SJCRH30 (cell line): Measurements from ENCODE around the gene PCK2. TPM values are rescaled to one million over a fixed set of nuclear protein-coding genes. Genes with fewer than 3 reads are reported as not detected.

Experiments used
- DNase-seq, 2 experiments: peaks; one replicate each; pipeline ENCODE4 v3.0.0-alpha.2; 2015 to 2020
- H3K27ac ChIP-seq: fragments of 250-450 bp; sonication (Bioruptor Pico); 2 replicates; pipeline ENCODE4 v1.5.1; 2020; ENCODE audit warnings: mild to moderate bottlenecking, moderate library complexity
- H3K27me3 ChIP-seq: fragments of 250-450 bp; sonication (Bioruptor Pico); 2 replicates; pipeline ENCODE4 v1.5.1; 2020; ENCODE audit warnings: mild to moderate bottlenecking, moderate library complexity
- H3K36me3 ChIP-seq: fragments of 250-450 bp; sonication (Bioruptor Pico); 2 replicates; pipeline ENCODE4 v1.5.1; 2020; ENCODE audit warnings: mild to moderate bottlenecking, moderate library complexity
- H3K4me1 ChIP-seq: fragments of 250-450 bp; sonication (Bioruptor Pico); 2 replicates; pipeline ENCODE4 v1.5.1; 2020; ENCODE audit warnings: mild to moderate bottlenecking, moderate library complexity
- H3K4me3 ChIP-seq: fragments of 250-450 bp; sonication (Bioruptor Pico); 2 replicates; pipeline ENCODE4 v1.5.1; 2020; ENCODE audit warnings: mild to moderate bottlenecking, moderate library complexity
- H3K9me3 ChIP-seq: fragments of 250-450 bp; sonication (Bioruptor Pico); replicated peaks from 2 replicates; pipeline ENCODE4 v1.5.1; 2020; ENCODE audit warnings: mild to moderate bottlenecking, moderate library complexity
- total RNA-seq: library from RNA; depleted of rRNA; stranded (reverse); fragments of >200 nt; shearing (Covaris generic); gene quantifications from 2 replicates; pipeline ENCODE4 v1.2.3, GENCODE V29; 2014; rRNA removed

Gene PCK2
- total RNA-seq, 1 experiment from 2014 or later: 16.2 TPM

DNA sequence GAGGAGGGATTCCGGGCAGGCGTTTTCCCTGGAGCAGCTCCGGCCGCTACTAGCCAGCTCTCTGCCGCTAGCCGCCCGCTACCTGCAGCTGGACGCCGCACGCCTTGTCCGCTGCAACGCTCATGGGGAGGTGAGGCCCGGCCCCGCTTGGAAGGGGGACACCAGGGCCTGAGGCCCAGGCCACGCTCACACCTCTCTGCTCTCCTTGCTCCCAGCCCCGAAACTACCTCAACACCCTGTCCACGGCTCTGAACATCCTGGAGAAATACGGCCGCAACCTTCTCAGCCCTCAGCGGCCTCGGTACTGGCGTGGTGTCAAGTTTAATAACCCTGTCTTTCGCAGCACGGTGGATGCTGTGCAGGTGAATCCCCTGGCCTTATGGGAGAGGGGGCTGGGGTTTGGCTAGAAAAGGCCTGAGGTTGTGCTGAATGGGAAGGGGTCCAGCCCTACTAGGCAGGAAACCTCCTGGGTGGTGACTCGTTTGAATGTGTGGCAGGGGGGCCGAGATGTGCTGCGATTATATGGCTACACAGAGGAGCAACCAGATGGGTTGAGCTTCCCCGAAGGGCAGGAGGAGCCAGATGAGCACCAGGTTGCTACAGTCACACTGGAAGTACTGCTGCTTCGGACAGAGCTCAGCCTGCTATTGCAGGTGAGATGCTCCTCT, 53.8 kb downstream of the PCK2 start:
- Histone ChIP-seq H3K9me3 (no peaks in the 10 kb centered on the region), H3K4me3 (peak overlapping the region; percentile 87), H3K4me1 (peaks cover 3% of the 10 kb centered on the region; the same call in 1 of the 2 replicates), H3K27me3 (no peaks in the 10 kb centered on the region), H3K36me3 (peaks cover 32% of the 10 kb centered on the region), H3K27ac (peak overlapping the region; percentile 8; the same call in 1 of the 2 replicates)
- DNase-seq: no peak

- DNase-seq: no peak
- no peak overlapping the region for H3K4me3 ChIP-seq
- no peaks in the 10 kb centered on the region for H3K27me3 ChIP-seq
- peaks cover 3% of the 10 kb centered on the region; the same call in 1 of the 2 replicates for H3K4me1 ChIP-seq
- no peaks in the 10 kb centered on the region for H3K9me3 ChIP-seq
- peaks cover 35% of the 10 kb centered on the region for H3K36me3 ChIP-seq
- H3K27ac ChIP-seq: no peak overlapping the region
Observed at GRCh38 chr14:24149302-24149969, 55.3 kb downstream of the PCK2 start.

DNA sequence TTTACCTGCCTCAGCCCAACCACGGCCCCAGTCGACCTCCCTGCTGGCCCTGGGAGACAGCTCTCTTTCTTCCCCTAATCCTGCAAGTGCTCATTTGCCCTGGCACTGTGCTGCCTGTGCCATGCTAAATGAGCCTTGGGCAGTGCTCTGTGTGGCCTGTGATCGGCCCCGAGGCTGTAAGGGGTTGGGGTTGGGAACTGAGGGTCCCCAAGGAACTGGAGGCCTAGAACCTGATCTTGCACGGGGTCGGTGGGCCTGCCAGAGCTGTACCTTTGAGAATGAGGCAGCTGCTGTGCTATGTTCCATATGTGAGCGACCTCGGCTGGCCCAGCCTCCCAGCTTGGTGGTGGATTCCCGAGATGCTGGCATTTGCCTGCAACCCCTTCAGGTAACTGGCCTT, 56.0 kb downstream of the PCK2 start:
- Histone ChIP-seq H3K4me1 (peaks cover 3% of the 10 kb centered on the region; the same call in 1 of the 2 replicates), H3K27me3 (no peaks in the 10 kb centered on the region), H3K36me3 (peaks cover 42% of the 10 kb centered on the region), H3K9me3 (no peaks in the 10 kb centered on the region), H3K27ac (no peak overlapping the region), H3K4me3 (no peak overlapping the region)
- no peak for DNase-seq

- H3K36me3 ChIP-seq: peaks cover 47% of the 10 kb centered on the region
- DNase-seq: no peak
- peaks cover 3% of the 10 kb centered on the region; the same call in 1 of the 2 replicates for H3K4me1 ChIP-seq
Observed at GRCh38 chr14:24150567-24150966, 56.5 kb downstream of the PCK2 start.

DNA sequence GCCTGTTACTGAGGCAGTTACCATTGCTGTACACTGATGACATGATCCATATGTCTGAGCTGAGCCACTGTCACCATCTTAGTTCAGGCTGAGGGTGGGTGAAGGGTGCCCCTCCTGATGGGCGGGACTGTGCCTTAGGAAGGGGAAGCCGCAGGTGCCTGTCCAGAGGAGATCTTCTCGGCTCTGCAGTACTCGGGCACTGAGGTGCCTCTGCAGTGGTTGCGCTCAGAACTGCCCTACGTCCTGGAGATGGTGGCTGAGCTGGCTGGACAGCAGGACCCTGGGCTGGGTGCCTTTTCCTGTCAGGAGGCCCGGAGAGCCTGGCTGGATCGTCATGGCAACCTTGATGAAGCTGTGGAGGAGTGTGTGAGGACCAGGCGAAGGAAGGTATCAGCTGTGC, 56.9 kb downstream of the PCK2 start:
- peaks cover 51% of the 10 kb centered on the region for H3K36me3 ChIP-seq
- no peaks in the 10 kb centered on the region for H3K9me3 ChIP-seq
- no peak overlapping the region for H3K4me3 ChIP-seq
- H3K4me1 ChIP-seq: peaks cover 3% of the 10 kb centered on the region; the same call in 1 of the 2 replicates
- no peaks in the 10 kb centered on the region for H3K27me3 ChIP-seq
- DNase-seq: no peak
- no peak overlapping the region for H3K27ac ChIP-seq

More at GRCh38 chr14:24150567-24150966, 56.5 kb downstream of the PCK2 start:
- H3K27ac ChIP-seq: no peak overlapping the region
- H3K9me3 ChIP-seq: no peaks in the 10 kb centered on the region
- H3K4me3 ChIP-seq: no peak overlapping the region
- H3K27me3 ChIP-seq: no peaks in the 10 kb centered on the region

- Histone ChIP-seq H3K36me3 (peaks cover 56% of the 10 kb centered on the region), H3K27me3 (no peaks in the 10 kb centered on the region), H3K27ac (no peak overlapping the region), H3K4me1 (peaks cover 3% of the 10 kb centered on the region; the same call in 1 of the 2 replicates), H3K9me3 (no peaks in the 10 kb centered on the region), H3K4me3 (no peak overlapping the region)
- DNase-seq: no peak
Observed at GRCh38 chr14:24151404-24152080, 57.4 kb downstream of the PCK2 start.

Other genes starting within 250 kb of the PCK2 start
- 18.3 and 18.6 TPM in 2 replicates for gene DHRS4, start 140.5 kb upstream of the PCK2 start, total RNA-seq
- 11.1 and 11.7 TPM in 2 replicates for gene DHRS4L2, start 105.4 kb upstream of the PCK2 start, total RNA-seq
- gene CARMIL3, start 42.3 kb upstream of the PCK2 start, total RNA-seq: 0.20 and 0.40 TPM in 2 replicates
- not detected in 2 replicates for gene CPNE6, start 22.7 kb upstream of the PCK2 start, total RNA-seq
- 75.2 and 82.0 TPM in 2 replicates for gene DCAF11, start 20.5 kb downstream of the PCK2 start, total RNA-seq
- 3.5 and 4.4 TPM in 2 replicates for gene NRL, start 20.6 kb downstream of the PCK2 start, total RNA-seq
- gene FITM1, start 36.3 kb downstream of the PCK2 start, total RNA-seq: 137 and 161 TPM in 2 replicates
- 118 and 120 TPM in 2 replicates for gene PSME1, start 41.9 kb downstream of the PCK2 start, total RNA-seq
- 45.6 and 52.7 TPM in 2 replicates for gene EMC9, start 47.3 kb downstream of the PCK2 start, total RNA-seq
- gene PSME2, start 52.3 kb downstream of the PCK2 start, total RNA-seq: 237 and 253 TPM in 2 replicates
- 43.0 and 58.8 TPM in 2 replicates for gene RNF31, start 53.2 kb downstream of the PCK2 start, total RNA-seq
- 11.1 and 15.9 TPM in 2 replicates for gene IRF9, start 67.0 kb downstream of the PCK2 start, total RNA-seq
- 1.1 and 2.5 TPM in 2 replicates for gene REC8, start 77.8 kb downstream of the PCK2 start, total RNA-seq
- 56.0 and 60.0 TPM in 2 replicates for gene IPO4, start 94.5 kb downstream of the PCK2 start, total RNA-seq
- gene TM9SF1, start 101.1 kb downstream of the PCK2 start, total RNA-seq: 32.6 and 35.7 TPM in 2 replicates
- gene TSSK4, start 111.4 kb downstream of the PCK2 start, total RNA-seq: 0.13 and 0.18 TPM in 2 replicates
- 21.5 and 29.1 TPM in 2 replicates for gene CHMP4A, start 119.2 kb downstream of the PCK2 start, total RNA-seq
- gene MDP1, start 121.8 kb downstream of the PCK2 start, total RNA-seq: 16.9 and 27.7 TPM in 2 replicates
- gene NEDD8, start 138.1 kb downstream of the PCK2 start, total RNA-seq: 296 and 300 TPM in 2 replicates
- gene GMPR2, start 138.6 kb downstream of the PCK2 start, total RNA-seq: 45.8 and 54.1 TPM in 2 replicates
- 22.8 and 24.5 TPM in 2 replicates for gene TINF2, start 148.3 kb downstream of the PCK2 start, total RNA-seq
- gene TGM1, start 168.9 kb downstream of the PCK2 start, total RNA-seq: 0.05 and 0.20 TPM in 2 replicates
- 10.5 and 11.6 TPM in 2 replicates for gene RABGGTA, start 177.3 kb downstream of the PCK2 start, total RNA-seq
- 9.5 and 9.6 TPM in 2 replicates for gene DHRS1, start 205.5 kb downstream of the PCK2 start, total RNA-seq
- 30.1 and 33.0 TPM in 2 replicates for gene NOP9, start 205.5 kb downstream of the PCK2 start, total RNA-seq
- 0.08 and 0.20 TPM in 2 replicates for gene CIDEB, start 213.7 kb downstream of the PCK2 start, total RNA-seq
- gene LTB4R2, start 215.8 kb downstream of the PCK2 start, total RNA-seq: 4.4 and 5.3 TPM in 2 replicates
- 2.0 and 3.8 TPM in 2 replicates for gene LTB4R, start 217.2 kb downstream of the PCK2 start, total RNA-seq
- gene ADCY4, start 240.8 kb downstream of the PCK2 start, total RNA-seq: 0.03 TPM in 1 of 2 replicates, not detected in the other
- not detected in 2 replicates for gene RIPK3, start 245.7 kb downstream of the PCK2 start, total RNA-seq